ENCODE data around the gene GULP1.

- TF ChIP-seq, protein P1, sequence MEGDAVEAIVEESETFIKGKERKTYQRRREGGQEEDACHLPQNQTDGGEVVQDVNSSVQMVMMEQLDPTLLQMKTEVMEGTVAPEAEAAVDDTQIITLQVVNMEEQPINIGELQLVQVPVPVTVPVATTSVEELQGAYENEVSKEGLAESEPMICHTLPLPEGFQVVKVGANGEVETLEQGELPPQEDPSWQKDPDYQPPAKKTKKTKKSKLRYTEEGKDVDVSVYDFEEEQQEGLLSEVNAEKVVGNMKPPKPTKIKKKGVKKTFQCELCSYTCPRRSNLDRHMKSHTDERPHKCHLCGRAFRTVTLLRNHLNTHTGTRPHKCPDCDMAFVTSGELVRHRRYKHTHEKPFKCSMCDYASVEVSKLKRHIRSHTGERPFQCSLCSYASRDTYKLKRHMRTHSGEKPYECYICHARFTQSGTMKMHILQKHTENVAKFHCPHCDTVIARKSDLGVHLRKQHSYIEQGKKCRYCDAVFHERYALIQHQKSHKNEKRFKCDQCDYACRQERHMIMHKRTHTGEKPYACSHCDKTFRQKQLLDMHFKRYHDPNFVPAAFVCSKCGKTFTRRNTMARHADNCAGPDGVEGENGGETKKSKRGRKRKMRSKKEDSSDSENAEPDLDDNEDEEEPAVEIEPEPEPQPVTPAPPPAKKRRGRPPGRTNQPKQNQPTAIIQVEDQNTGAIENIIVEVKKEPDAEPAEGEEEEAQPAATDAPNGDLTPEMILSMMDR (IDR thresholded peaks at IDR 0.05): no peak
- no peak for TF ChIP-seq POLR2A (IDR thresholded peaks at IDR 0.05)
- no peak for TF ChIP-seq EP300 (IDR thresholded peaks at IDR 0.05; ENCODE audit: low read depth)
- no peak for TF ChIP-seq POLR2AphosphoS5 (IDR thresholded peaks at IDR 0.05)
These were observed 151.5 kb downstream of the GULP1 start for GRCh38 chr2:188443207-188443606.
